GM23248 (cell line): Measurements from ENCODE around the gene BRCA1. TPM values are rescaled to one million over a fixed set of nuclear protein-coding genes. Genes with fewer than 3 reads are reported as not detected.

ENCODE experiments used
- DNase-seq: peaks from one replicate; pipeline ENCODE4 v3.0.0-alpha.2; 2015
- H2AFZ ChIP-seq: fragments of 200-600 bp; sonication (generic); 2 replicates; pipeline ENCODE4 v1.6.1; 2016; ENCODE audit warnings: antibody characterized with exemption
- H3F3A ChIP-seq: fragments of 200-600 bp; sonication (generic); 2 replicates; pipeline ENCODE4 v1.6.1; 2016; ENCODE audit warnings: mild to moderate bottlenecking, antibody characterized with exemption, mixed run types; ENCODE audit not compliant: insufficient read depth
- H3K27ac ChIP-seq: fragments of 200-600 bp; sonication (generic); 2 replicates; pipeline ENCODE4 v1.5.1; 2016; ENCODE audit warnings: mild to moderate bottlenecking
- H3K27me3 ChIP-seq: fragments of 200-600 bp; sonication (generic); replicated peaks from 2 replicates; pipeline ENCODE4 v1.6.1; 2016; ENCODE audit warnings: mild to moderate bottlenecking; ENCODE audit not compliant: insufficient read depth
- H3K36me3 ChIP-seq: fragments of 200-600 bp; sonication (generic); 2 replicates; pipeline ENCODE4 v1.6.1; 2016; ENCODE audit warnings: low read depth, mild to moderate bottlenecking
- H3K4me1 ChIP-seq: fragments of 200-600 bp; sonication (generic); 2 replicates; pipeline ENCODE4 v1.6.1; 2016; ENCODE audit warnings: mild to moderate bottlenecking; ENCODE audit not compliant: insufficient read depth
- H3K4me2 ChIP-seq: fragments of 200-600 bp; sonication (generic); one replicate; pipeline ENCODE4 v1.6.1; 2016; ENCODE audit warnings: mild to moderate bottlenecking; ENCODE audit not compliant: unreplicated experiment
- H3K4me3 ChIP-seq: fragments of 200-600 bp; sonication (generic); 2 replicates; pipeline ENCODE4 v1.5.1; 2016; ENCODE audit warnings: mild to moderate bottlenecking
- H3K79me2 ChIP-seq: fragments of 200-600 bp; sonication (generic); 2 replicates; pipeline ENCODE4 v1.6.1; 2016; ENCODE audit warnings: mild to moderate bottlenecking; ENCODE audit not compliant: insufficient read depth
- H3K9ac ChIP-seq: fragments of 200-600 bp; sonication (generic); 2 replicates; pipeline ENCODE4 v1.6.1; 2016; ENCODE audit warnings: mild to moderate bottlenecking
- H3K9me2 ChIP-seq: fragments of 200-600 bp; sonication (generic); 2 replicates; pipeline ENCODE4 v1.6.1; 2016; ENCODE audit warnings: mixed run types, mild to moderate bottlenecking, moderate library complexity; ENCODE audit not compliant: insufficient read depth
- H3K9me3 ChIP-seq: fragments of 200-600 bp; sonication (generic); one replicate; pipeline ENCODE4 v1.6.1; 2017; ENCODE audit warnings: low read depth
- H4K20me1 ChIP-seq: fragments of 200-600 bp; sonication (generic); 2 replicates; pipeline ENCODE4 v1.6.0; 2016; ENCODE audit not compliant: insufficient read depth
- EZH2 ChIP-seq: fragments of 200-600 bp; sonication (generic); IDR thresholded peaks from 2 replicates; pipeline ENCODE4 v1.6.1; 2018; ENCODE audit warnings: antibody characterized with exemption, mild to moderate bottlenecking; ENCODE audit not compliant: insufficient read depth, poor library complexity, severe bottlenecking
- EZH2phosphoT487 ChIP-seq: fragments of 200-600 bp; sonication (generic); IDR thresholded peaks from 2 replicates; pipeline ENCODE4 v1.6.1; 2018; ENCODE audit warnings: antibody characterized with exemption, moderate library complexity, mild to moderate bottlenecking, low read depth; ENCODE audit not compliant: insufficient read depth
- WGBS, 2 experiments: methylation state at CpG; one replicate each; pipeline ENCODE4 v1.1.6; 2015 to 2017; ENCODE audit warnings: low lambda C conversion rate in 2 of 2, low coverage in 1 of 2; ENCODE audit errors: missing lambda C conversion rate in 2 of 2; 5-methylcytosine and 5-hydroxymethylcytosine counted together
- in situ Hi-C: fragments of 300-500 bp; cut with MboI; formaldehyde crosslinking; loops from 2 replicates; pipeline ENCODE4 v1.15.0; 2020
- polyA plus RNA-seq: library from polyadenylated mRNA; unstranded; fragments of >200 nt; fragmentation: Nextera tagmentation; extraction: Ambion mirVana; gene quantifications from 2 replicates; pipeline ENCODE4 v1.2.1, GENCODE V29; 2016
- small RNA-seq: library from RNA; depleted of rRNA; stranded (forward); fragments of <200 nt; gene quantifications from one replicate; pipeline ENCODE3, GENCODE V24; 2014; ENCODE audit warnings: low read depth, low replicate concordance
- total RNA-seq: library from RNA; depleted of rRNA; stranded (reverse); fragments of >200 nt; shearing (Covaris generic); gene quantifications from 2 replicates; pipeline ENCODE4 v1.2.3, GENCODE V29; 2014; rRNA removed

The BRCA1 gene
- total and polyA plus RNA-seq, 2 experiments from 2014 or later: 12.7 to 13.6 TPM

- H3F3A ChIP-seq: peaks cover 47% of the 10 kb centered on the region
- 1% methylated on average over 46 to 49 of the region's 49 CpGs for WGBS, 2 experiments
- H3K36me3 ChIP-seq: peaks cover 36% of the 10 kb centered on the region
- H3K9ac ChIP-seq: peak within 1 kb of the TSS; percentile 97
- peak within 1 kb of the TSS; percentile 83 for H2AFZ ChIP-seq
- peak within 1 kb of the TSS; percentile 94 for H3K4me2 ChIP-seq
- in situ Hi-C loops: loop anchor here (5.0 kb wide), 1 partner anchor 51 kb away; no protein-coding TSS in a partner anchor
- peak within 1 kb of the TSS; percentile 88 for H3K4me3 ChIP-seq
- peaks cover 44% of the 10 kb centered on the region for H3K79me2 ChIP-seq
- H4K20me1 ChIP-seq: no peaks in the 10 kb centered on the region
- TF ChIP-seq EZH2phosphoT487: no peak
- no peak for TF ChIP-seq EZH2
- no peaks in the 10 kb centered on the region for H3K27me3 ChIP-seq
- no peaks in the 10 kb centered on the region for H3K9me3 ChIP-seq
- DNase-seq: peak; percentile 100
- H3K9me2 ChIP-seq: no peaks in the 10 kb centered on the region
- peaks cover 24% of the 10 kb centered on the region for H3K4me1 ChIP-seq
- peak within 1 kb of the TSS; percentile 93 for H3K27ac ChIP-seq
These were observed 126.9 kb downstream of the BRCA1 start, which contains the start of gene RPL27 for GRCh38 chr17:42997984-42998938. RPL27 (plus strand) TSS chr17:42998419; CDS start chr17:42998751, 332 bp downstream.

GRCh38 chr17:42997390-42997983 lies 127.7 kb downstream of the BRCA1 start:
- peak overlapping the region; percentile 83 for H2AFZ ChIP-seq
- no peak for TF ChIP-seq EZH2
- peak overlapping the region; percentile 68 for H3K9ac ChIP-seq
- H3K9me3 ChIP-seq: no peaks in the 10 kb centered on the region
- peaks cover 24% of the 10 kb centered on the region for H3K4me1 ChIP-seq
- 31 to 39% methylated on average over 5 of the region's 5 CpGs for WGBS, 2 experiments
- peaks cover 40% of the 10 kb centered on the region for H3K79me2 ChIP-seq
- H3K4me3 ChIP-seq: peak overlapping the region; percentile 60
- peak overlapping the region; percentile 83 for H3K4me2 ChIP-seq
- peaks cover 37% of the 10 kb centered on the region for H3K36me3 ChIP-seq
- no peak for DNase-seq
- no peaks in the 10 kb centered on the region for H4K20me1 ChIP-seq
- H3K9me2 ChIP-seq: no peaks in the 10 kb centered on the region
- no peaks in the 10 kb centered on the region for H3K27me3 ChIP-seq
- peak overlapping the region; percentile 46 for H3K27ac ChIP-seq
- H3F3A ChIP-seq: peaks cover 39% of the 10 kb centered on the region
- in situ Hi-C loops: loop anchor here (5.0 kb wide), 1 partner anchor 50 kb away; no protein-coding TSS in a partner anchor

Small RNA genes lying within 50 kb of the gene (small RNA-seq; reads per million reads assigned to genes)
- not detected for gene AC060780.2
- not detected for gene AC060780.3
- gene AC135721.1: not detected

Other genes starting within 250 kb of the BRCA1 start
- gene G6PC1, start 224.6 kb downstream of the BRCA1 start, total RNA-seq: not detected in 2 replicates
- not detected in 2 replicates for gene G6PC1, start 224.6 kb downstream of the BRCA1 start, polyA plus RNA-seq
- gene AARSD1, start 160.9 kb downstream of the BRCA1 start, total RNA-seq: 18.1 and 24.9 TPM in 2 replicates
- gene AARSD1, start 160.9 kb downstream of the BRCA1 start, polyA plus RNA-seq: 37.5 and 46.1 TPM in 2 replicates
- gene PTGES3L, start 145.3 kb downstream of the BRCA1 start, total RNA-seq: not detected in 2 replicates
- gene PTGES3L, start 145.3 kb downstream of the BRCA1 start, polyA plus RNA-seq: 0.62 and 0.90 TPM in 2 replicates
- gene RUNDC1, start 144.8 kb downstream of the BRCA1 start, total RNA-seq: 6.4 and 8.0 TPM in 2 replicates
- 7.6 and 9.3 TPM in 2 replicates for gene RUNDC1, start 144.8 kb downstream of the BRCA1 start, polyA plus RNA-seq
- gene RPL27, start 126.9 kb downstream of the BRCA1 start, total RNA-seq: 928 and 1,286 TPM in 2 replicates
- 1,038 and 1,095 TPM in 2 replicates for gene RPL27, start 126.9 kb downstream of the BRCA1 start, polyA plus RNA-seq
- 21.8 and 27.7 TPM in 2 replicates for gene IFI35, start 118.6 kb downstream of the BRCA1 start, total RNA-seq
- gene IFI35, start 118.6 kb downstream of the BRCA1 start, polyA plus RNA-seq: 23.3 and 27.6 TPM in 2 replicates
- gene VAT1, start 103.0 kb downstream of the BRCA1 start, total RNA-seq: 215 and 238 TPM in 2 replicates
- gene VAT1, start 103.0 kb downstream of the BRCA1 start, polyA plus RNA-seq: 223 and 243 TPM in 2 replicates
- 0.11 TPM in 1 of 2 replicates, not detected in the other for gene RND2, start 100.1 kb downstream of the BRCA1 start, total RNA-seq
- 0.18 and 0.30 TPM in 2 replicates for gene RND2, start 100.1 kb downstream of the BRCA1 start, polyA plus RNA-seq
- 109 and 121 TPM in 2 replicates for gene NBR1, start 45.9 kb upstream of the BRCA1 start, total RNA-seq
- gene NBR1, start 45.9 kb upstream of the BRCA1 start, polyA plus RNA-seq: 71.5 and 71.6 TPM in 2 replicates
- 10.2 and 15.4 TPM in 2 replicates for gene TMEM106A, start 86.5 kb upstream of the BRCA1 start, total RNA-seq
- gene TMEM106A, start 86.5 kb upstream of the BRCA1 start, polyA plus RNA-seq: 5.1 and 5.9 TPM in 2 replicates
- not detected in 2 replicates for gene CCDC200, start 103.3 kb upstream of the BRCA1 start, total RNA-seq
- 0.37 and 0.70 TPM in 2 replicates for gene CCDC200, start 103.3 kb upstream of the BRCA1 start, polyA plus RNA-seq
- gene RNU2-1, start 108.6 kb upstream of the BRCA1 start, total RNA-seq: not detected in 2 replicates
- gene RNU2-1, start 108.6 kb upstream of the BRCA1 start, polyA plus RNA-seq: 3.7 and 5.0 TPM in 2 replicates